Measurements from ENCODE around the gene NEU4. TPM values are rescaled to one million over a fixed set of nuclear protein-coding genes. Genes with fewer than 3 reads are reported as not detected.
"Not testable (repeated sequence)": the region's sequence is repeated elsewhere in the genome, so short reads cannot be mapped to it uniquely, and the experiment has no call there.

Gene NEU4
- total RNA-seq, 1 experiment from 2014 or later: not detected

- DNase-seq (ENCODE audit: low read depth): no peak
Measured at GRCh38 chr2:241812730-241813643, 4.0 kb downstream of the NEU4 start.

GRCh38 chr2:241813644-241814392, 4.8 kb downstream of the NEU4 start:
- no peak for DNase-seq (ENCODE audit: low read depth)

- DNase-seq (ENCODE audit: low read depth): no peak
Measured at GRCh38 chr2:241814393-241814642, 5.3 kb downstream of the NEU4 start.

GRCh38 chr2:241814643-241815476, 5.9 kb downstream of the NEU4 start:
- DNase-seq (ENCODE audit: low read depth): no peak

GRCh38 chr2:241815477-241816430, 6.8 kb downstream of the NEU4 start:
- no peak for DNase-seq (ENCODE audit: low read depth)

- no peak for DNase-seq (ENCODE audit: low read depth)
Measured at GRCh38 chr2:241816431-241817121, 7.6 kb downstream of the NEU4 start.

- no peak for DNase-seq (ENCODE audit: low read depth)
Measured at GRCh38 chr2:241817126-241817820, 8.3 kb downstream of the NEU4 start.

GRCh38 chr2:241817821-241818215, 8.8 kb downstream of the NEU4 start:
- DNase-seq (ENCODE audit: low read depth): not testable (repeated sequence)

GRCh38 chr2:241818229-241818942, 9.4 kb downstream of the NEU4 start:
- DNase-seq (ENCODE audit: low read depth): no peak

GRCh38 chr2:241818943-241819270, 9.9 kb downstream of the NEU4 start:
- no peak for DNase-seq (ENCODE audit: low read depth)

- DNase-seq (ENCODE audit: low read depth): not testable (repeated sequence)
Measured at GRCh38 chr2:241819947-241820624, 11.1 kb downstream of the NEU4 start.

GRCh38 chr2:241820625-241821384, 11.8 kb downstream of the NEU4 start:
- no peak for DNase-seq (ENCODE audit: low read depth)

GRCh38 chr2:241821460-241822263, 12.7 kb downstream of the NEU4 start:
- no peak for DNase-seq (ENCODE audit: low read depth)

- no peak for DNase-seq (ENCODE audit: low read depth)
Measured at GRCh38 chr2:241822264-241822623, 13.3 kb downstream of the NEU4 start.

GRCh38 chr2:241823531-241824437, 14.8 kb downstream of the NEU4 start:
- not testable (repeated sequence) for DNase-seq (ENCODE audit: low read depth)

- no peak for DNase-seq (ENCODE audit: low read depth)
Measured at GRCh38 chr2:241827394-241827793, 18.4 kb downstream of the NEU4 start.

Measured in LHCN-M2 (cell line).